ENCODE measurements around the gene TERT.
"Not testable (repeated sequence)": the region's sequence is repeated elsewhere in the genome, so short reads cannot be mapped to it uniquely, and the experiment has no call there.

Gene TERT

GRCh38 chr5:1297243-1297642 lies 2.4 kb upstream of the TERT start:
- FAIRE-seq (peak; percentile 66), DNase-seq (ENCODE audit: low spot score) (no peak)

GRCh38 chr5:1295650-1296037 lies 776 bp upstream of the TERT start:
- DNase-seq (ENCODE audit: low spot score) = no peak
- FAIRE-seq = no peak

GRCh38 chr5:1294206-1294834 lies 548 bp downstream of the TERT start:
- FAIRE-seq = no peak
- no peak for DNase-seq (ENCODE audit: low spot score)

GRCh38 chr5:1293416-1294205 lies 1.3 kb downstream of the TERT start:
- DNase-seq (ENCODE audit: low spot score) (no peak), FAIRE-seq (no peak)

GRCh38 chr5:1292846-1293415 lies 1.9 kb downstream of the TERT start:
- DNase-seq (ENCODE audit: low spot score) (no peak), FAIRE-seq (no peak)

- FAIRE-seq = no peak
- DNase-seq (ENCODE audit: low spot score) = no peak
These were observed 2.7 kb downstream of the TERT start for GRCh38 chr5:1292139-1292538.

- DNase-seq (ENCODE audit: low spot score) (no peak), FAIRE-seq (no peak)
These were observed 3.2 kb downstream of the TERT start for GRCh38 chr5:1291611-1292080.

- FAIRE-seq; DNase-seq (ENCODE audit: low spot score): not testable (repeated sequence)
These were observed 3.9 kb downstream of the TERT start for GRCh38 chr5:1290956-1291355.

- FAIRE-seq; DNase-seq (ENCODE audit: low spot score): not testable (repeated sequence)
These were observed 5.3 kb downstream of the TERT start for GRCh38 chr5:1289559-1289958.

GRCh38 chr5:1288439-1289335 lies 6.2 kb downstream of the TERT start:
- DNase-seq (ENCODE audit: low spot score) (no peak), FAIRE-seq (no peak)

- FAIRE-seq (no peak), DNase-seq (ENCODE audit: low spot score) (no peak)
These were observed 9.0 kb downstream of the TERT start for GRCh38 chr5:1285883-1286291.

GRCh38 chr5:1285141-1285540 lies 9.7 kb downstream of the TERT start:
- DNase-seq (ENCODE audit: low spot score) (no peak), FAIRE-seq (no peak)

- peak; percentile 35 for FAIRE-seq
- not testable (repeated sequence) for DNase-seq (ENCODE audit: low spot score)
These were observed 10.4 kb downstream of the TERT start for GRCh38 chr5:1284336-1284970.

GRCh38 chr5:1283729-1284041 lies 11.2 kb downstream of the TERT start:
- not testable (repeated sequence) for FAIRE-seq; DNase-seq (ENCODE audit: low spot score)

GRCh38 chr5:1282993-1283728 lies 11.7 kb downstream of the TERT start:
- peak; percentile 77 for FAIRE-seq
- not testable (repeated sequence) for DNase-seq (ENCODE audit: low spot score)

- DNase-seq (ENCODE audit: low spot score) (no peak), FAIRE-seq (no peak)
These were observed 12.5 kb downstream of the TERT start for GRCh38 chr5:1282131-1282992.

GRCh38 chr5:1281038-1281882 lies 13.6 kb downstream of the TERT start:
- FAIRE-seq = no peak
- no peak for DNase-seq (ENCODE audit: low spot score)
